ENCODE measurements around the gene OPN5.

OPN5 gene

DNA sequence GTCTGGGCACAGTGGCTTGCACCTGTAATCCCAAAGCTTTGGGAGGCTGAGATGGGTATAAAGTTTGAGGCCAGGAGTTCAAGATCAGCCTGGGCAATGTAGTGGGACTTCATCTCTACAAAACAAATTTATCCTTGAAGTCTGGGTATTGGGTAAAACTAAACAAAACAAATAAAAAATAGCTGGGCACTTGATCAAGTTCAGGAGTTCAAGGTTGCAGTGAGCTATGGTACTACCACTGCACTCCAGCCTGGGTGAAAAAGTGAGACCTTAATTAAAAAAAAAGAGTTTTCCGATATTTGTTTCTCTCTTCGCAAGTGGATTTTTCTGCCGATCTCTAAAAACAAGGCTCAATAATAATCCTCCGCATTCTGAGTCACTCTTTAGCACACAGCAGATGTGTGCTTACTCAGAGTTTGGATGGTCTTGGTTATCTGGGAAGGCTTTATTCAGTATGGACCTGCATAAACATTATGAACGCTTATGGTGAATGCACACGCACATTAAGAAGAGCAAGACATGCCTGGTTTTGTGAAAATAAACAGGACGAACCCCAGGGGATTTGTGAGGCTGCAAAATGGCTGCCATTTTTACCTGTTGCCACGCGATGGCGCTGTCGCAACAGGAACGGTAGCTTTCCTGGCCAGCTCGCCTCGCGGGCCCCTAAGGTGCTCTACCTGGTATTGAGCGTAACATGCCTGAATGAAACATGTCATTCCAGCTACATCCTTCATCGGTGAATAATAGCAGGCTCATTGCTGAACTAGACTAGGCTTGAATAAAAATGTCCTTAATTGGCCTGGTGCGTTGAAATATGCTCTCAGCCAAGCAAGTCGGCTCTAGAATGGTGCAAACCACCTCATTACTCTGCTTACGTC lies 6.0 kb downstream of the OPN5 start:
- peak in 1 of 3 donors; percentile 25 for DNase-seq (ENCODE audit: low read depth in 3 of 3, low spot score in 1 of 3)

DNA sequence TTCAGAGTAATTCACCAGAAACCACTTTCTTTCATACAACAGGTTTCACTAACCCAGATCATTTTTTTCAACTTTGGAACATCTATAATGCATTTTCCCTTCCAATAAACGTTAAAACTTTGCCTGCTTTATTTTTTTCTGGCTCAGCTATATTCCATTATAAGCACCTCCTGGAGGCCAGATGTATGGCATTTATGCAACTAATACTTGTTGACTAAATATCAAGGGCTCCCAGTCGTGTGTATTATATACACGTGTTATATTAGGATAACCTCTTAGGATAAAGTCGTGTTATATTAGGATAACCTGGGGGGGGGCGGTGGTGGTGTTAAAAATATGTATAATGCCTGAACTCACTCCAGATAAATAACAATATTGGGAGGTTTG lies 6.7 kb downstream of the OPN5 start:
- no peak for DNase-seq (ENCODE audit: low read depth in 3 of 3, low spot score in 1 of 3)

DNA sequence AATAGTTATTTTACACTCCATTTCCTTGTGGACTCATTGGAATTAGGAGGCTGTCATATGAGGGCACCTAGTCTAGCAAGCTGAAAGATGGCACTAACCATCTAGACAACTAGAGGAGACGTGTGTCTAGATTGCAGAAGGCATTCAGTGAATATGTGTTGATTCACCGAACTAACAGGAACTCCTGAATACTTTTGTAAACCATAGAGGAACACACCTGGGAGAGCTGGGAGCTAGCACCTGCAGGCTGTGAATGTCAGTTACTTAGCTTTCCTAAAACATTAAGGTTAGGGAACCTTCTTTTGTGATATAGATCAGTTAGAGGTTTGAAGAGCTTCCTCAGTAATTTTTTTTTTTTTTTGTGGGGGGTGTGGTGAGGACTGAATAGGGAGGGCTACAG lies 7.7 kb downstream of the OPN5 start:
- no peak for DNase-seq (ENCODE audit: low read depth in 3 of 3, low spot score in 1 of 3)

DNA sequence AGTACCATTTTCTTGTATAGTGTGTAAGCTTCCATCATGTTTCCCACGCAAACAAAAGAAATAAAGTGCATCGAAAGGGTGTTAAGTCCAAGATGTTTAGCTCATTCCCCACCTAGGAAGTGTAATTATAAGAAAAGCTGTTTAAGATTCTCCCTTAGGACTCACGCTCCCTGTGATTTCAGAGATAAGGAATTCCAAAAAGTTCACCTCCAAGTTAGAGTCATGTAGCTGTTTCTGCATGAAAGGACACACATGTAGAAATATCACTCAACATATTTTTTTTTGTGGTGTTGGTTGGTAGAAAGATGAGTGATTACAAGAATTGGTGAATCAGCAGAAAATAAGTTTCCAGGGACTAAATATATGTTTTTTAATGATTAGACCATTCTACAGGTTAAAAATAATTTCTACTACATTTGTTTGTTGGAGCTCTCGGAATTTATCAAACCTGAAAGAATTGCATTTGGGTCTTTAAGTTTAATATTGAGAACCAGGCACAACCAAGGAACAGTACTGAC lies 10.4 kb downstream of the OPN5 start:
- DNase-seq (ENCODE audit: low read depth in 3 of 3, low spot score in 1 of 3) = no peak

- DNase-seq (ENCODE audit: low read depth in 3 of 3, low spot score in 1 of 3) = no peak
These were observed 12.8 kb downstream of the OPN5 start for GRCh38 chr6:47794577-47795135.

DNA sequence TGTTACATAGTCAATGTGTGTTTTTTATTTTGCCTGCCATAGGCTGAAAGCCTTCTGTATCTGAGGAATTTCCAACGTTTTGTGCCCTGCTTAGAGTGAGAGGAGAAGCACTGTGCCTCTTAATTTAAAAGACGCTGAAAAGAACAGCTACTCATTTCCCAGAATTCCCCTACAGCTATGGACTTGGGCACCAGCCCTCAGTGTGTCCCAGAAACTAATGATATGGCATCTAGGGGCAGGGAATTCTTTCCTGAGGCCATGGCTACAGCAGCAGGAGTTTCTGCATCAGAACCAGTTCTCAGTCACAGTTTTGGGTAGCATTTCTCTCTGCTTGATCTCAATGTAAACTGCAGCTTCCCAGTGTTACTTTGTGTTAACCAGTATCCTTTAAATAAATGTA lies 20.2 kb downstream of the OPN5 start:
- DNase-seq (ENCODE audit: low read depth in 3 of 3, low spot score in 1 of 3) = no peak

DNA sequence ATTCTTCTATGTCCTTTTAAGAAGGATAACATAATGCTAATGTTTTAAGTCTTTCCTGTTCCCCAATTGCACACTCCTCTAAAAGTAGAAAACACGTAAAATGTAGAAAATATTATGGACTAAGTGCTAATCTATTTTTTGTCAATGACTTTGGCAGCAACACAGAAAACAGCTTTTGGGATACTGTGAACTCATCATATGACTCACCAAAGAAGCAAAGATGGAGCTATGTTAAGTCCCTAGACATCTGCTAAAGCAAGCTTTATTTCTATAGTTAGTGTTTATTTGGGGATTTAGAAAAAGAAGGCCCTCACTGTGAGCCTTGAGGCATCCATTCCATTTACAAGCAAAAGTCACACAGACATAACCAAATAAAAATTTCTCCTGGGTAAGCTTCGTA lies 23.0 kb downstream of the OPN5 start:
- DNase-seq (ENCODE audit: low read depth in 3 of 3, low spot score in 1 of 3) = no peak

DNA sequence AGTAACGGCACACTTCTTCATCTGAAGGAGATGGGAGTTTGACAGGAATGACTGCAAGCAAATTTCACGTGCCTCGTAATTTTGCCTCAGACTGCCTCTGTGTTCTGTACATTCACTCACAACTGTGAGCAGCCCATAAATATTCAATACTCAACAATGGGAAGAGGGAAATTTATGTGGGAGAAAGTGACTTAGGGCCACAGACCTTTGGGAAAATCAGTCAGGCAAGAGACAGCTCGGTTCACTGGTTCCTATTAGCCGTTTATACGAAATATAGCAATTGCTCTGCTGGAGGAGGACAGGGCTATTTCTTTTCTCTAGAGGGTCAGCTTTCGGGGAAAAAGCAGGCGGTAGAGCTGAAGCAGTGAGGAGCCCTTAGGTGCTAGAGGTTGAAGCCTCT lies 28.0 kb downstream of the OPN5 start:
- DNase-seq (ENCODE audit: low read depth in 3 of 3, low spot score in 1 of 3) = no peak

DNA sequence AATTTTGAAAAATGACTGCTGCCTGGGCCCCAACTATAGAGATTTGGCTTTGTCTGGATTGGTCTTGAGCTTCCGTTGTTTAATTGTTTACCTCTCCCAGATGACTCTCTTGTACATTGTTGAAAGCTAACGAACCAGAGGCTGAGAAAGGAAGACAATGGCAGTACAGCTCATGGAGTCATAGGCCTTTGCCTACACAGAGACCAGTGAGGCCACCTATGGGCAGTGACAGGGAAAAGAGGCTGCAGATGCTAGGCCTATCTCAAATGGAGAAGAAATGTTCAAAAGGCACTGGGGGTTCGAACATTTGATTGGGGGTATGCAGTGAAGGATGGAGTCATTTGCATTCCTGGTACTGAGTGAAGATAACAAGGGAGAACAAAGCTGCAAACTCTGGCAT lies 29.1 kb downstream of the OPN5 start:
- DNase-seq (ENCODE audit: low read depth in 3 of 3, low spot score in 1 of 3) = no peak

DNA sequence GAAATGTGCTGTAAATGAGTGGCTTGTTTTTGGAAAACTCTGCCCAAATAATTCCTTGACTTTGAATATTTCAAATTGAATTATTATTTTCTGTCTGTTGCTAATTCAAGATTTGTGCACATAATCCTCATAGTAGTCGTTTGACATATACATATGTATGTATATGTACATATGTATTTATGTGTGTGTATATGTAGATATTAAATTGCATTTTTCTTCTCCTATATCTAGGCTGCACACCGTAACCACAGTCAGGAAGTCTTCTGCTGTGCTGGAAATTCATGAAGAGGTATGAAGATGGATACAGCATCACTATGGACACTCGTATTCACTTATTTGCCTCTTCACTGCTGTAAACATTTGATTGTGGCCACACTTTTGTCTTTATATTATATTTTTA lies 29.6 kb downstream of the OPN5 start:
- DNase-seq (ENCODE audit: low read depth in 3 of 3, low spot score in 1 of 3) = no peak

DNA sequence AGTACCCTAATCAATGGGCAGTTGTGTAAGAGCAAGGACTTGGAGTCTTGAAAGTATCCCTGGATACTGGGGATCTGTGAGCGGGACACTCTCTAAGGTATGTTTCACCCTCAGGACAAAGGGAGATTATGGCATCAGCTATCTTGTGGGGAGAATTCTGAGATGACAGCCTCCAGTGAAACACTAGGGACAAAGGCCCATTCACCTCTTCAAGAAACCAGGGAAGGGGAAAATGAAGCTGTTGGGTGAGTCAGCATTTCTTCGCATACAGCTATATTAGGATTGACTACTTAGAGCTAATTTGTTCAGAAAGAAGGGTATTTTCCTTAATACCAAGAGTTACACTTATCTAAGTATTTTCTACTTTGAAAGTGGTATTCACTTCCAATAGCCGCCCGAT lies 35.9 kb downstream of the OPN5 start:
- DNase-seq (ENCODE audit: low read depth in 3 of 3, low spot score in 1 of 3) = no peak

GRCh38 chr6:47819461-47819860 lies 37.6 kb downstream of the OPN5 start:
- DNase-seq (ENCODE audit: low read depth in 3 of 3, low spot score in 1 of 3) = no peak

- DNase-seq (ENCODE audit: low read depth in 3 of 3, low spot score in 1 of 3) = no peak
These were observed 41.2 kb downstream of the OPN5 start for GRCh38 chr6:47822856-47823554.

GRCh38 chr6:47832386-47833100 lies 50.7 kb downstream of the OPN5 start:
- DNase-seq (ENCODE audit: low read depth in 3 of 3, low spot score in 1 of 3) = no peak

DNA sequence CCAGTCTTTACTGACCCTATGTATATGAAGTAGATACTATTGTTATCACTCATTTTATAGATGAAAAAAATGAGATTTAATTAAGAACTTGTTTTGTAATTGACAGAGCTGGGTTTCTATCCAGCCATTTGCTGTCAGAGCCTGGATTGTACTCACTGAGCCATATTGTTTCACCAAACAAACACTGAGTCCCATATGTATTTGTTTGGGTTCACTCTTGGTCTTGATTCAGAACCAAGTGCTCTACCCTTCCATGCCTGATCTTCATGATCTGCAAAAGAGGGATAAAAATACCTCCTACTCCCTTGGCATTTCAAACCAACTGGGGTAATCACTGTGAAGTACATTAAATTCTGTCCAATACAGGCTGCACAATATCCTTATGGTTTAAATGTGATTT lies 52.4 kb downstream of the OPN5 start:
- no peak for DNase-seq (ENCODE audit: low read depth in 3 of 3, low spot score in 1 of 3)

DNA sequence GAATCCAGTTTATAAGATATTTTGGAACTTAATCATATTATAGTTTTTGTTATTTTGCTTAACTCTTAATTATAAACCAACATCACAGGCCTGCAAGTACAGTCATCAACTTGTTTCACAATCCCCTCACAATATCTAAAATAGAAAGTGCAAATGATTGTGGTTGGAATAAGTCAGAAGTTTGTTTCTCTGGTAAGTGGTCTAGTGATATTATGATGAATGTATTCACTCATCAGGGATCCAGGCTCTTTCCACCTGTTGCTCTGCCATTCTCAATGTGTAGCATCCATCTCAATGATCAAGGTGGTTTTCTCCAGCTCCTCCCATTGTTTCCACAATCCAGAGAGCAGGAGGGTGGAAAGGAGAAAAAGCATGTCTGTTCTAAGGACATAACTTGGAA lies 54.2 kb downstream of the OPN5 start:
- no peak for DNase-seq (ENCODE audit: low read depth in 3 of 3, low spot score in 1 of 3)

DNA sequence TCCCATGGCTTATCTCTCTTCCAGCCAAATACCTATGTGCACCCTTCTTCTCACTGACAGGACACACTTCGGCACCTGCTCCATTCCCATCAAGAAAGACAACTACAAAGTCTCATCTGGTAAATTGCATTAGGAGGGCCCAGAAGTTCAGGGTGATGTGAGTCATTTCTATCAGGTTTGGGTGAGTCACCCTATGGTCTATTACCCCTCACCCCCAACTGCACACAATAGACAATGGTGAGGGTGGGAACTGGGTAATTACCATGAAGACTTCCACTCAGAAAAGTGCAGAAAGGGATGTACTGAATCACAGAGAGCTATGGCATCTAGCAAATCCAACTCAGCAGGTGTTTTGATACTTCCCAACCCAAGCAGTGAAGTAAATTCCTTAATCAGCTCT lies 54.8 kb downstream of the OPN5 start:
- no peak for DNase-seq (ENCODE audit: low read depth in 3 of 3, low spot score in 1 of 3)

DNA sequence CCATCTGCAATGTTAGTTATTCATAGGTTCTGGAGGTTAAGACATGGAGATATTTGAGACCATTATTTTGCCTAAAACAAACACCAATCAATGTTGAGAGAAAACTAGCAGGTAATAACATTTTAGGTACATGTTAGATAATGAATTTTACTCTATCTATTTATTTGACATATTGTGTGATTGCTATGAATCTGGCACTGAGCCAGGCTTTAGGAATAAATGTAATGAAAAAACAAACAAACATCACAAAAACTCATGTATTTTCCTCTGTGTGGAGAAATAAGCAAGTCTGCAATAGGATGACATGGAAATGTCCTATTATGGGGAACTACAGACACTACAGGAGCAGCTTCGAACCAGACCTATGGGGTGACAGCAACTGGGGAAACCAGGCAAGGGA lies 57.8 kb downstream of the OPN5 start:
- no peak for DNase-seq (ENCODE audit: low read depth in 3 of 3, low spot score in 1 of 3)

DNA sequence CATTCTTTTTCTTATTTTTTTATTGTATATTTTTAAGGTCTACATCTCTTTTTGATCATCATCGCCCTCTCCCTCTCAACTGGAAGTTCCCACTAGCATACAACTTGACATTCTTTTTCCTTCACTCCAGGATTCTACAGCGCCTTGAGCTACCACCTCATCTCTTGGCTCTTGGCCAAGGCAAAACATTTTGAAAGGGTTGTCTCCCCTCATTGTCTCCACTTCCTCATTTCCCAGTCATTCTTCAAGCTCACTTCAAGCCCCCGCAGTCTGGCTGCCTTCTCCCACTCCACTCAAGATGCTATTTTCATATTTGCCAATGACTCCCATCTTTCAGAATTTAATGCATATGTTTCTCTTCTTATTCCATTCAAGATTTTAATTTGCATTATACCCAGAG lies 63.0 kb downstream of the OPN5 start:
- DNase-seq (ENCODE audit: low read depth in 3 of 3, low spot score in 1 of 3) = no peak

GRCh38 chr6:47846752-47847151 lies 64.9 kb downstream of the OPN5 start:
- DNase-seq (ENCODE audit: low read depth in 3 of 3, low spot score in 1 of 3) = no peak

- DNase-seq (ENCODE audit: low read depth in 3 of 3, low spot score in 1 of 3) = no peak
These were observed 69.3 kb downstream of the OPN5 start for GRCh38 chr6:47851091-47851490.

- DNase-seq (ENCODE audit: low read depth in 3 of 3, low spot score in 1 of 3) = no peak
These were observed 70.9 kb downstream of the OPN5 start for GRCh38 chr6:47852727-47853126.

Measured in stimulated activated CD4-positive, alpha-beta T cell treated with anti-CD3 and anti-CD28 coated beads, TNF-alpha, amount 100 ng/mL, for 1 hour (primary cell).